RCC 7860 (cell line): ENCODE measurements around the gene POLD3.
"Not testable (repeated sequence)": the region's sequence is repeated elsewhere in the genome, so short reads cannot be mapped to it uniquely, and the experiment has no call there.

ENCODE experiments used
- DNase-seq: peaks from one replicate; pipeline ENCODE4 v3.0.0-alpha.2; 2015; ENCODE audit warnings: low spot score
- FAIRE-seq: peaks from 2 replicates; lab custom pipeline; 2012; peaks lifted over from hg19 to GRCh38; lab: Jason Lieb, UNC

POLD3 gene

DNA sequence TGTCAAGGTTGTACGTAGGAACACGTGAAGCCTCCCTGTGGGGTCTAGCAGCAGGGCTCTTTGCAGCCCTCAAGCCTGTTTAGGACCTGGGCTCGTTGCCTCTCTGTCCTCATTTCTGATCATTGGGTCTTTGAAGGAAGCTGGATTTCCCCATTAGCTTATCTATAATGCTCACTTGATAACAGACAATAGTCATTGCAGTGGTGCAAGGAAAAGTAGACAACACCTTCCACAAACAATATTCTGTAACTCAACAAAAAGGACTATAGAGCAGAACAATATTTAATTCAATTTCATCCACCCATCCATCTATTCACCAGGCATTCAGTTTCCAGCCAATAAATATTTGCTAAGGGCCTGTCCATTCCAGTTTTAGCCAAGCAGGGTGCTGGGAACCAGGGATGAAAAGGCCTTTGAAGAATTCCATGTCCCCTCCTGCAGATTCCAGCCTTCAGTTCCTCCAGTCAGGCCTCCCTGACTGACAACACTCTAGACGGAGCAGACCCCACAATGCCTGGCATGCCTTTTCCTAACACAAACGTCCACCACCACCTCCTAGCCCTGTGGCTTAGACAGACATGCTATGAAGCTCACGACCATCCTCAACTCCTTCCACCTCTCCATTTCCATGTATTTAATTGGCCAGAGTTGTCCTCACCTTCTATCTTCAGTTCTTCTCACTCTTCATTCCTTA, 12.7 kb upstream of the POLD3 start:
- FAIRE-seq (no peak), DNase-seq (no peak)

DNA sequence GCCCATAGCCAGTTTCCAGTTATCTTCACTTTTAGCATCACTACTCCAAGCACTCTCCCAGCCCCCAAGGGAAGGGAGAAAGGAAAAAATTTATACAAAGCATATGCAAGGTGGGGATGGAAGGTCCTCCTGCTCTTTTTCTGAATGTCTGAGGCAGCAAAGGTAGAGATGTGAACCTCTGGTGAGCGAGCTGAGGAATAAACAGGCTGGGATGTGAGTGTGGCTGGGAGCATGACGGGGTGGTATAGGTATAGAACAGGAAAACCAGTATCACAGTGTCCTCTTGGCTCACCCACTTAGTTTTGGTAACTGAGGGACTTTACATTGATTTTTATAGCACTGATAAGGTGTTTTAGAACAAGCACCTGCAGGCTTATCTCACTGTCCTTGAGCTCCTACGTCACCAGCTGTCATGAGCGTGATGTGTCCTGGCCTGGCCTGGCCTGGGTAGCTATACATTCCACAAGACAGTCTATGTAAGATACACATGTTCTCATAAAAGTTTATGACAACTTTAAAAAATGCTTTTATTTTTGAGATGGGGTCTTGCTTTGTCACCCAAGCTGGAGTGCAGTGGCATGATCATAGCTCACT, 10.3 kb upstream of the POLD3 start:
- FAIRE-seq = no peak

DNA sequence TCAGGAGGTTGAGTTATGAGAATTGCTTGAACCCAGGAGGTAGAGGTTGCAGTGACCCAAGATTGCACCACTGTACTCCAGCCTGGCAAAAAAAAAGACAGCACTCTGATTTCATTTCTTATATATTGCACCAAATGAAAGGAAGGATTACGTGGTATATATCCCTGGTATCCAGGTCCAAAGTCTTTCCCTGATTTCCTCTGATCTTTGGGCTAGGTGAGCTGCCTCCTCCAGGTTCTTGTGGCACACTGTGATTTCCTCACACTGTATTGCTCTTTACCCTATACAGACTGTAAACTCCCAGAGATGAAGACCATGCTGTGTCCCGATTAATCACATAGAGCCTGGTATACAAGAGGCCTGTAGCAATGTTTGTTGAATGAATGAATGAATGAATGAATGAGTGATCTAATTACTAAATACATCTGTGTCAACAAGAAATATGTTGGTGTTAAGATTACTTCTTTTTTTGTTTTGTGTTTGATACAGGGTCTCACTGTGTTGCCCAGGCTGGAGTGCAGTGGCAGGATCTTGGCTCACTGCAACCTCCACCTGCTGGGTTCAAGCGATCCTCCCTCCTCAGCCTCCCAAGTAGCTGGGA, 9.3 kb upstream of the POLD3 start:
- FAIRE-seq = no peak

More for the DNA sequence above, 10.3 kb upstream of the POLD3 start:
- DNase-seq = no peak

DNA sequence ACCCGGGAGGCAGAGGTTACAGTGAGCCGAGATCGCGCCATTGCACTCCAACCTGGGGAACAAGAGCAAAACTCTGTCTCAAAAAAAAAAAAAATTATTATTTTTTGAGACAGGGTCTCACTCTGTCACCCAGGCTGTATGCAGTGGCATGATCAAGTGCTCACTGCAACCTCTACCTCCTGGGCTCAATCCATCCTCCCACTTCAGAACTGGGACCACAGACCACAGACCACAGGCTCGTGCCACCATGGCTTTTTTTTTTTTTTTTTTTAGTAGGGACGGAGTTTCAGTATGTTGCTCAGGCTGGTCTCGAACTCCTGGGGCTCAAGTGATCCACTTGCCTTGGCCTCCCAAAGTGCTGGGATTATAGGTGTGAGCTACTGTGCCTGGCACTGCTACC, 1.9 kb upstream of the POLD3 start:
- not testable (repeated sequence) for FAIRE-seq, DNase-seq

More for the DNA sequence above, 9.3 kb upstream of the POLD3 start:
- DNase-seq = no peak

DNA sequence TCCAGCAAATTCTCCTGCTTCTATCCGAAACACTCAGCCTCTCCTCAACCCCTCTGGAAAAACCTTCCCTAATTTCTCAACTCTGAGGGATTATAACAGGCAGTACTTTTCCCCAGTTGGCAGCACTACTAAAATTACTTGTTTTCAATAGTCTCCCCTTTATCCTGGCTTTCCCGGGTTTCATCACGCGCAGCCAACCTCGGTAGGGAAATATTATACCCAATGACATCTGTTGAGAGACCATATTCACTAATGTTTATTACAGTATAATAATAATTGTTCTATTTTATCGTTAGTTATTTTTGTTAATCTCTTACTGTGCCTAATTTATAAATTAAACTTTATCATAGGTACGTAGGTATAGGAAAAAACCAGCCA, 330 bp upstream of the POLD3 start:
- DNase-seq (no peak), FAIRE-seq (no peak)

DNA sequence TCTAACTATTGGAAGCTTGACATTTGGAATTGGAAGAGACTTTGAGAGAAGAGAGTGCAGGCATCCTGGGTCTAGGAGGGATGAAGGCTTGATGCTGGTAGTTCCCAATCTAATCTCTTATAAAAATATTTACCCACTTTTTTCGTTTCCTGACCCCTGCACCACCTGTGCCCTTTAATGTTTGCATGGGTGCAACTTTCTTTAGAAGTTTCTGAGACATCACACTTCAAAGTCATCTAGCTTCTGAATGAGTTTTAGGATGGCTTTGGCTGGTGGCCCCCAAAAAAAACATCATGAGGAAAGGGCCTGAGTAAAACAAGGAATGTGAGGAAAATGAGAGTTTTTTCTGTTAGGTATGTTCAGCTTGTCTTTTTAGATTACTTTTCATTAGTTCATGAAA, 1.1 kb downstream of the POLD3 start:
- FAIRE-seq (no peak), DNase-seq (no peak)

DNA sequence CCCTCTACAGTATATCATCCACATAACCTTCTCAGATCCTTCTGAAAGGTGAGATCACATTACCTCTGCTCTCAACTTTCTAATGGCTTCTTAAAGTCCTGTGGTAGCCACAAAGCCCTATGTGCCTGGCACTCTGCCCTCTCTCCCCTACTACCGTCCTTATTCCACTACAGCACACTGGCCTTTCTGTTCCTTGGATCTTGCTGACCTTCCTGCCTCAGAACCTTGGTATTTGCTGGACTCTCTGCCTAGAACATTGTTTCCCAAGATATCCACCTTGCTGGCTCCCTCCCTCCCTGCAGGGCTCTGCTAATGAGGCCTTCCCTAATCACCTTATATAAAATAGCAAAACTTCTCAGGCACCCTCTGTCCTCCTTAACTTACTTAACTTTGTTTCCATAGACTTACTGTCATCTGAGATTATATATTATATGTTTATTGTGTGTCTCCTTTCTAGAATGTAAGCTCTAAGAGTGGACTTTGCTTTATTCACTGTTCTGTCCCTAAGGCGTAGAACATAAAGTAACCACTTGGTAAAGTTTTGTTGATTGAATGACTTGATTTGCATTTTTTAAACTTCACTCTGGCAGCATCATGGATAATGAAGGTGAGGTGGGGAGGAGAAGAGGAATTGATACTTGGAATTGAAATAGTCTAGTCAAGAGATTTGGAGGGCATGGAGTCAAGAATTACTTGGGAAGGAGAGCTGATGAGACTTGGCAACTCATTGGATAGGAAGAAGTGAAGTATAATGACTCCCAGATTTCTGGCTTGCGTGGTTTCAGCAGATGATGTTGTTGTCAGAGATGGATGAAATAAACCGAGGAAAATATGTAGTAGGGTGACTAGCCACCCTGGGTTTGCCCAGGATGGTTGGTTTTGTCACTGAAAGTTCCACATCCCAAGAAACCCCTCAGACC, 10.5 kb downstream of the POLD3 start:
- FAIRE-seq = no peak

DNA sequence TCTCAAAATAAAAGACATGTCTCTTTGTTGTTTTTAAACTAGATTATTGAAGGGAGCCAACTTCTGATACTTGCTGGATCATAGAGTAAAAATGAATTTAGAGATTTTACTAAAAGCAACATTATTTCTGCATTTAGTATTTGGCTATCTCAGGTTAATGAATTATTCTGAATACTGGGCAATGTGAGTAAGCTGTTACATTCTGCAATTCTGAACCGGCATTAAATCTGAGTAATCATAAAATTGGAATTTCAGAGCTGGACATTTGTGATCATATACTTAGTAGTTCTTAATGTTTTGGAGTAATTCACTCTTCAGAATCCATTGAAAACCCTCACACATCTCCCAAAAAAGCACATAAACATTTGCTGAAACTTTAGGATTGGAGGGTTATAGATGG, 11.5 kb downstream of the POLD3 start:
- no peak for DNase-seq
- no peak for FAIRE-seq

More for the DNA sequence above, 10.5 kb downstream of the POLD3 start:
- DNase-seq = no peak

DNA sequence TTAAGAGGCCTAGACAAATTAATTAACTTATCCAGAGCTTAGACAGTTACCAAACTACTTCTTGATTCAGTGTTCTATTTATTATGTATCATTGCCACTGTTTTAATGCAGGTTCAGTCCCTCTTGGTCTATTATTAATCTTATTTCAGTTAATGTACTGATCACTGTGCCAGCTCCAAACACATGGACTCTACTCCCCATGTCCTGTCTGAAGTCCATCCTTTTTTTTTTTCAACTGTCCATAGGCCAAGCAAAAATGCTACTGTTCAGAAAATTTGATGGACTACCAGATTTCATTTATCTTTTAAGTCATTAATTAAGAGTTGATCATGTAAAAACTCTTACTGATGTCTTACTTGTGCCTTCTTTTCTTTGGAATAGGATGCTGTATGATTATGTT, 11.9 kb downstream of the POLD3 start:
- FAIRE-seq (no peak), DNase-seq (no peak)

DNA sequence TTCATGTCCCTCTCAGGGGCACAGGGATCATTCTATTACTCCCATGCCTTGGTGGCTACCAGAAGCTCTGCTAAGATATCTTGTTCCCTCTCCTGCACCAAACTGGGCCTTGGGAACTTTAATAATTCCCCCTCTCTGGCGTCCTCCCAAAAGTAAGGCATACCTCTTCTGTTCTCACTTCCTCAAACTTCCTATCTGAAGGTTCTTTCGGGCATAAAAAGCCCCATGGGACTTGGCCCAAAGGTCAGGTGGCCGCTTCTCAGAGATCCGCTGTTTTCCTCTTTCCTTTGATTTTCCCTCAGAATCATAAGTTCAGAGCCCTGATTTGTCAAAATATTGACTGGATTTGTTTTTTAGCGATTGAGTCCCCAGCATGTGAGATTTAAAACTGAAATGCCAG, 13.0 kb downstream of the POLD3 start:
- FAIRE-seq = no peak
- DNase-seq = no peak

DNA sequence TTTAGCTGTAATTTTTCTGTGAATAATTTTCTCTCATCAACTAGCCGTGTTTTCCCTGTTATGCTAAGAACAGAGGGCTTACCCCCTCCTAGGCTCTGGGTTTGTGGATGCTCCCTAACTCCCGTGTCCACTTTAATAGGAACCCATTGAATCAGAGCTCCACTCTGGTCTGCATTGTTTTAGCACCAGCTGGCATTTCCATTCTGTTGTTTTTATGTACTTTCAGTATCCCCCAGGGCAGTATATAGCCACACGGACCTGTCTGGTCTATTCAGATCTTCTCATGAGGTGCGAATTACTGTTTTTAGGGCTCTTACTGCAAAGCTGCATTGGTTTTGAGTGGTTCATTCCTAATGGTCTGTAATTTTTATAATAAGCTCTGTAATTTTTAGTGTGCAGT, 16.0 kb downstream of the POLD3 start:
- no peak for DNase-seq
- FAIRE-seq = no peak

DNA sequence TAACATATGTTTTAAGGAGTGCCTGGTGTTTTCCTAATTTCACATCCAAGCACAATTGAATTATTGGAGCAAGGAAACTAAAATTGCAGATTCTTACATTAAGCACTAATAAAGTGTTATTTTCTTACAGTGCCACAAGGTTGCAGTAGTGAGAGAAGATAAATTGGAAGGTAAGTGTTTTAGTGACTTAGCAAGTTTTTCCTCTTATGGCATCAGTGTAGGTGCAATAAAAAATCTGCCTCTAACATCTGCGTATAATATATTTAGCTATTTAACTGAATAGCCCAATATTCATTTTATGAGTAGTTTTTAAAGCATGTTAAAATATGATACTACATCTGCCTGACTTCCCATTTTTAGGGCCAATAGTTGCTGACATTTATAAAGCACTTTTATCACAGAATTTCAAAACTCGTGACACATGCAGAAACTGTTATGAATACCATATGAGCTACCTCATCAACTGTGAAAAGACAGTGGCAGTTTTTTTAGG, 19.0 kb downstream of the POLD3 start:
- DNase-seq (peak; percentile 14), FAIRE-seq (peak; percentile 52)

DNA sequence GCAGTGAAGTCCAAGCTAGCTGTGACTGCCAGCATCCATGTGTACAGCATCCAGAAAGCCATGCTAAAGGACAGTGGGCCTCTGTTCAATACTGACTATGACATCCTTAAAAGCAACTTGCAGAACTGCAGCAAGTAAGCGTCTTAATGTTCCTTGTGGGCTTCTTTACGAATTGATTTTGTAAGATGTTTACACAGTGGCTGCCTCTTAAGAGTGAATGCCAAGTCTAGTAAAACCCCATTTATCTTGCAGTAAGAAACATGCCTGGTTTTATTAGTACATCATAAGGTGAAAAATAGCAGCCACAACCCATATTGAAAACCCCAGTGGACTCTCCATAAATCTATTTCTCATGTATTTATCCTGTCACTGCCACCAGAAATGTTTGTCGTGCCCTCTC, 20.5 kb downstream of the POLD3 start:
- DNase-seq (no peak), FAIRE-seq (no peak)

DNA sequence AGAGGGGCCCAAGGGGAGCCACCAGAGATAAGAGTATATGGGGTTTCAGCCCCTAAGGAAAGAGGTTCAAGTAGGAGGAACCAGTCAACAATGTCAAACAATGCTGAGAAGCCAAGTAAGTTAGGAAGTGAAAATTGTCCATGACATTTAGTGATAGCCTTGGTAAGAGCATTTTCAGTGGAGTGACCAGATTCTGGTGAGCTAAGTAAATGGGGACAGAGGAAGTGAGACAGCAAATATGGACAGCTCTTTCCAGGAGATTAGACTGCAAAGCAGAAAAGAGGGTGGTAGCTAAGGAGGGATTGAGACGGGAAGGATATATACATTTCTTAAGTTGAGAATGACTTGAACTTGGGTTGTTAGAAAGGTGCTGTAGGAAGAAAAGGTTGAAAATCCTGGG, 22.9 kb downstream of the POLD3 start:
- no peak for DNase-seq
- no peak for FAIRE-seq

DNA sequence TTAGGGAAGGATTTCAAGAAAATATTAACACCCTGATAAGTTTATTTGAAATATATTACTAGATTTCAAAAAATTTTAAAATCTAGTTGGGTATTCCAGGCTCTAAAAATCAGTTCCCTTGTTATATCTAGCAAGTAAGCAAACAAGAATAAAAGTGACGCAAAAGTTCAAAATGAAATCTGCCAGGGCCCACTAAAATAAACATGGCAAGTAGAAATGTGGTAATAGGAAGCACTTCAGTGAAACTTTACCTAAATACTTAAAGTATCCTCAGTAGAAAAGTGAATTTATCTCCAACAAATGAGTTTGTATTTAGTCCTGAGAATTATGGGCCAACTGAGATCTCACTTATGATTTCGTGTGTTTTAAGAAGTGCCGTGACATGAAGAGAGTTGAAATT, 23.6 kb downstream of the POLD3 start:
- no peak for DNase-seq
- no peak for FAIRE-seq

DNA sequence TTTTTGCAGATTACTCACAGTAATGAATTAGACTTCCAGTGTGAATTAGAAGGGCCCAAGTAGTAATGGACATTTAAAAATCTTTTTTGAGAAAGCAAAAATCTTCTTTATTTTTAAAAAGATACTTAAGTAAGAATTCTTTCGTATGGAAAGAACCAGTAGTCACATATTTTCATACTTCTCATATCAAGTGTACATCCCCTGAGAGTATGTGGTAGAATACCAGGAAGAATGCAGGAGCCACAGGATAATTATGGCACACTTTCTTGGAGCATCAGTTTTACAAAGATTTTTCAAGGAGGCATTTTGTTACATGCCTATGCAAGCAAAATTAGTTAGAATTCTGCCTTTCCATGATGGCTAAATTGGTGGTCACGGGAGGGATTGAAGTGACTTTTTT, 28.1 kb downstream of the POLD3 start:
- DNase-seq (no peak), FAIRE-seq (no peak)

DNA sequence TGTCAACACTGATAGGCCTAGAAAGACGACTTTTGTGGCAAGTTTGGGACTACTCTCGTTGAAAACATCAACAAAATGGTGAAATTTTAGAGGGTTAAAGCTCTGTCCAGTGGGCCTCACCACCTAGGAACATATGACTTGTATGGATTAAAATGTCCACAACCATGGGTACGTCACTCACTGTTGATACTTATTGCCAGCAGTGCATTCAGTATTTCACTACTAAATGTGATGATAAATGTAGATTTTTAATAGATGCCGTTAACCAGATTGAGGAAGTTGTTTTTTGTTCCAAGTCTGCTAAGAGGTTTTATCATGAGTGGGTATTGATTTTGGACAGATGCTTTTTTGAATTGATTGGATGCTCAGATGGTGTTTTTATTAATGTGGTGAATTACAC, 33.7 kb downstream of the POLD3 start:
- no peak for FAIRE-seq

DNA sequence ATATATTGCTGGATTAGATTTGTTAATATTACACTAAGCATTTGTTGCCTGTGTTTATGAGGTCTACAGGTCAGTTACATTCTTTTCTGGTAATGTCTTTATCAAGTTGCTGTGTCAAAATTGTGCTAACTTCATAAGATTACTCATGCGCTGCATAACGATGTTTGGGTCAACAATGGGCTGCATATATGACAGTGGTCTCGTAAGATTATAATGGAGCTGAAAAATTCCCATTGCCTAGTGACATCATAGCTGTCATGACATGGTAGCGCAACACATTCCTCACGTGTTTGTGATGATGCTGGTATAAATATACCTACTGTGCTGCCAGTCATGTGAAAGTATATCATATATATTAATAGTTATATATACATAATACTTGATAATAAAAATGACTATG, 34.2 kb downstream of the POLD3 start:
- DNase-seq (no peak), FAIRE-seq (no peak)

More for the DNA sequence above, 33.7 kb downstream of the POLD3 start:
- no peak for DNase-seq

DNA sequence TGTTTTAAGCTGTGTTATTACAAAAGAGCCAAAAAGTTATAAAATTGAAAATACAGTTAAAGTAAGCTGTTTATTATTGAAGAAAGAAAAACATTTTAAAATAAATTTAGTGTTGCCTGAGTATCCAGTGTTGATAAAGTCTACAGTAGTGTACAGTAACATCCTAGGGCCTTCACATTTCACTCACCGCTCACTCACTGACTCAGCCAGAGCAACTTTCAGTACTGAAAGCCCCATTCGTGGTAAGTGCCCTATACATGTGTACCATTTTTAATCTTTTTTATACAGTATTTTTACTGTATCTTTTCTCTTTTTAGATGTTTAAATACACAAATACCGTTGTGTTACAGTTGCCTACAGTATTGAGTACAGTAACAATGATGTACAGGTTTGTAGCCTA, 35.0 kb downstream of the POLD3 start:
- no peak for FAIRE-seq
- no peak for DNase-seq

DNA sequence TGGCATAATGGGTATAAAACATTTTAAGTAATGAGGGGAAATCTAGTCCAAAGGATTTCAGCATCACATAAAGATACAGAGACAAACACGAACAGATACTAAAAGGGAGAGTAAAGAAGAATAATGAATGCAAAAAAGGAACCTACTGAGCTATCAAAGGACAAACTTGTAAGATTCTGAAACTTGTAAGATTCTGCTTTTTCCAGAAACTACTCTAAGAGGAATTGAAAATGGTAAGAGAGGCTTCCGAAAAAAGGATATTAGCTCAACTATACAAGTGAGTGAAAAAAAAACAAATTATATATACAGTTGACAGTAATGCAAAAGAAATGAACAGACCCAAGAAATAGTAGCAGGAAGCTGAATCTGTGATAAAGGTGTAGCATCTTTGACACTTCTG, 37.7 kb downstream of the POLD3 start:
- DNase-seq (no peak), FAIRE-seq (no peak)
